Activated T-cell treated with anti-CD3 and anti-CD28 coated beads, Interleukin-2, amount 50 U/mL, for 1 hour (primary cell): ENCODE data around the gene RALGAPB.
"Not testable (repeated sequence)": the region's sequence is repeated elsewhere in the genome, so short reads cannot be mapped to it uniquely, and the experiment has no call there.

ENCODE experiments used
- DNase-seq: peaks from one replicate; pipeline ENCODE4 v3.0.0-alpha.2; 2020

The RALGAPB gene

GRCh38 chr20:38472513-38473366 lies at the start of gene RALGAPB:
RALGAPB (plus strand) TSS chr20:38472843; CDS start chr20:38488433, 15,590 bp downstream.
- DNase-seq: peak; percentile 98

- no peak for DNase-seq
Measured at GRCh38 chr20:38423541-38423940, 49.1 kb upstream of the RALGAPB start.

DNA sequence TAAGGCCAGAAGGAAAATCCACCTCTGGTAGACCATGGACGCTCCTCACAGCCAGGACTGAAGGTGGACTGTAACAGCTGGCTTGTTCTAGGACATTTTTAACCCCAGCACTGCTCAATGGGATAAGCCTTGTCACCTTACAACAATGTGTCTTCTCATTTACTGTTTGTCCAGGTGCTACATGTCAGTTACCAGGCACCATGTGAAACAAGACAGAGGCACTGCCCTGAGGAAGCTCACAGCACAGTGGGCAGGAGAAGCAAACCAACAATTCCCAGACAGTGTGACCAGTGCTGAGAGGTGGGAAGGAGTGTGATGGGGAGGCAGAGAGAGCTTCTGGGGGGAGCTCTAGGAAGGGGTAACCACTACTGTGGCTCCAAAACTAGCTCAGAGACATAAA lies 48.2 kb upstream of the RALGAPB start:
- DNase-seq: no peak

DNA sequence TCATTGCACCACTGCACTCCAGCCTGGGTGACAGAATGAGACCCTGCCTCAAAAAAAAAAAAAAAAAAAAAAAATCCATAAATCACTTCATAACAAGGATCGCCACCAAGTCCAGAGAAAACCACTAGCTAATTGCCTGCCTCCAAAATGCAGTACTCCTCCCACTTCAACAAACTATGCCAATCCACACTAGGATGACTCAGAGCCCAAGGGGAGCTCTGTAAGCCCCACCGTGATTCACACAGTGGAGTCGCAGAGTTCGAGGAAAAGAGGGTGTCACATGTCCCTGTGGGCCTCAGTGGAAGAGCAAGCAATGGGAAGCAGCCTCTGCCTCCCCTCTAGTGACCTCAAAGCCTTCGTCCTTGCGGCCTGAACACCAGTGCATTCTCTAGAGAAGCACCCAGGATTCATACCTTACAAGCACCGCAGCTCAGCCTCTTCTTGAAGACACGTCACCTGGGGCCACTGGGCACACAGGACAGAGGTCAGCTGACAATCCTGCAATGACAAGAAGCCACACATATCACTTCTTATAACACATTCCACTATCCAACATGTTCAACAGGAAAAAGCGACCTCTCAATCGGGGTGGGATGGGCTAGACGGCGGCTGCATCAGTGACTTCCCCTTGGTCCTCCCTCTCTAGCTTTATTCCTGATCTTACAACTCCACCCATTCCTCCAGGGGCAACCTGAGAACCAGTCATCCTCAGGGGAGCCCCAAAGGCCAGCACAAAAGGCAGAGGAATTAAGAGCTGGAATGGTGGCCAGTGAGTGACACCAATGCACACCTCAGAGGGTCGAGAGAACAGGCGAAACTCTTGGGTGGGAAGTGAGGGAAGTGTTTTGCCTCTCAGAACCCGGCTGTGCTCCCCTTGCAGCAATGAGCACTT lies 46.4 kb upstream of the RALGAPB start:
- DNase-seq: no peak

- no peak for DNase-seq
Measured at GRCh38 chr20:38427655-38428023, 45.0 kb upstream of the RALGAPB start.

- DNase-seq: no peak
Measured at GRCh38 chr20:38428800-38429199, 43.8 kb upstream of the RALGAPB start.

DNA sequence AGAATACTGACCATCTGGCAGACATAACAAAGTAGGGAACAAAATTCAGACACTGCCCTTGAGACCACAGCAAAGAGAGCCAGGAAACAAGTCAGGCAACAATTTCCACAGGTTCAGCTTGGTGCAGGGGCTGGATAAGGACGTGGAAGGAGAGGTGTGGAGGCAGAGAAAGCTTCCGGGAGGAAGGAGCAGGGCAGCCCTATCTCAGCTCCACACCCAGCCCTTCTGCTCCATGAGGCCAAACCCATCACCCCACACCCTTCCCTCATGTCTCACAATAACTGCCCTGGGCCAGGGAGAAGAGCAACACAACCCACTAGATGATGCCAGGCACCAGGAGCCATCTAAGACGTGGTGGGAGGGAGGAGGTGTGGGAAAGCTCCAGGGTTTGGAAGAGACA lies 43.3 kb upstream of the RALGAPB start:
- no peak for DNase-seq

- no peak for DNase-seq
Measured at GRCh38 chr20:38430679-38431325, 41.8 kb upstream of the RALGAPB start.

DNA sequence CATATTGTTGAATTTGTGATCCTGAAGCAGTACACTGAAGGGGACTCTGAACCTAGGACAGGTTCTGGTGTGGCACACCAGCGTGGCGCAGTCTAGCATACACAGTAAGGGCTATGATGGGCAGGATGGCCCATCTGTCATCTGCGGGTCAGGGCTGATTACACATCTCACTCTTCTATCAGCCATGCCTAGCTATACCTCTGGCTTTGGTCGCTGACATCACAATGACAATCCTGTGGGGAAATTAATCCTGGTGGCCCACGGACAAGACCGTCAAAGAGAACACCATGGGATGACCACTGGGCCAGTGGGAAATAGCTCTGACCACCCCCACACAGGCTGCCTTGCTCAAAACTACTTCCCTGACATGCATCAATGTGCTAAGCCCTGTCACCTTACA lies 40.4 kb upstream of the RALGAPB start:
- no peak for DNase-seq

GRCh38 chr20:38432870-38433269 lies 39.8 kb upstream of the RALGAPB start:
- not testable (repeated sequence) for DNase-seq

DNA sequence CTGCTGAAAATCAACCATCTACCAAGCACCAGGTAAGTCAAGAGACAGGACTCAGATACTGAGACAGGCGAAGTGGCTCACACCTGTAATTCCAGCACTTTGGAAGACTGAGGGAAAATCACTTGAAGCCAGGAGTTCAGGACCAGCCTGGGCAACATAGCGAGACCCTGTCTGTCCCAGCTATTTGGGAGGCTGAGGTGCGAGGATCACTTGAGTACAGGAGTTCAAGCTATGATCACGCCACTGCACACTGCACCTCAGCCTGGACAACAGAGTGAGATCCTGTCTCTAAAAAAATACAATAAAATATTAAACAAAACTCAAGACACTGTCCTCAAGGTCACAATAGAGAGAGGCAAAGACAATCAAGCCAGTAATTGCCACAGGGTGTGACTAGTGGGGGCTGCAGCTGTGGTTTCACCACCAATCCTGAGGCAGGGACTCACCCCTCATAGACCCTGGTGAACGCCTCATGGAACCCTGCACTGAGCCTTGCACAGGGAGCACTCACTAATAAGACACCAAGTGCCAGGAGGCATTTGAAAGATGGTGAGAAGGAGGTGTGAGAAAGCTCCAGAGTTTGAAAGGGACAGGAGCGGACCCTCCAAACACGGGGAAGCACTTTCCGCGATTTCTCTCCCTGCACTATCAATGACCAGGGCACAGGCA lies 39.2 kb upstream of the RALGAPB start:
- DNase-seq: no peak

DNA sequence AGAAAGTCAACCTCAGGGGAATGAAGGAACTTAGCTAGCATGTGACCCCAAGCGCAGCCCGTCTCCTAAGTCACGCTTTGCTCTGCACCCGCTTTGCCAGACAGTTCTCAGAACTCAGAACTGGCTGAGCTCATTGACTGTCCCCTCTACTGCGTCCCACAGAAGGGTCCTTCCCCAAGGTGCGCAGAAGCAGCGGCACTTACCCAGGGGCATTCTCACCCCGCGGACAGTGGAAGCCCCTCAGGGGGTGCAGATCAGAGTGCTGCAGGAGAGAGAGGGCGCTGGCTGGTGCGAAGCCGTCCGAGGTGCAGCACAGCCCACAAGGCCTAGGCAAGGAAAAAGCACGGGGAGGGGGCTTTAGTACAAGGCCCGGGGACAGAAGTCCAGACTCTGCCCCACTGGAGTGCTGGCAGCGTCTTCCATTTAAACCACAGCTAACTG lies 38.3 kb upstream of the RALGAPB start:
- peak; percentile 56 for DNase-seq

GRCh38 chr20:38434770-38435554 lies 37.7 kb upstream of the RALGAPB start, which contains the start of gene SNHG17:
SNHG17 (minus strand) TSS chr20:38435328.
- DNase-seq: peak; percentile 89

- no peak for DNase-seq
Measured at GRCh38 chr20:38435555-38435939, 37.1 kb upstream of the RALGAPB start.

GRCh38 chr20:38437796-38438195 lies 34.8 kb upstream of the RALGAPB start:
- DNase-seq: no peak

- not testable (repeated sequence) for DNase-seq
Measured at GRCh38 chr20:38441110-38441509, 31.5 kb upstream of the RALGAPB start.

- DNase-seq: no peak
Measured at GRCh38 chr20:38441916-38442315, 30.7 kb upstream of the RALGAPB start.

DNA sequence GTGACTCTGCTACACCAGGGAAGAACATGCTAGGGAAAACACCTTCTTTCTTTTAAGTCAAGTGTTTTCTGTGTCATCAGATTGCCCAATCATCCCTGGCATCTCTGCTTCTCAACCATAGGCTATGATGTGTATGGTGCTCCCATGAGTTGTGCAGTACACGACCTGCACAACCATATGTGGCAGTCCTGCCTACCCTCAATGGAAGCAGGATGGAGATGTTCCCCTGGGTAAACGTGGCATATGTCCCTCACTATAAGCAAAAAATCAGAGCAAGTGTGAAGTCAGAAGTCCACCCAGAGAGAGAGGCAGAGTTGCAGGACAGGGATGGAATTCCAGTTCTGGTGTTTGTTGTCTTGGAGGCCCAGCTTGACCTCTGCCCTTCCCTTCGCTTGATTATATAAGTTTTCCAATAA lies 27.3 kb upstream of the RALGAPB start:
- no peak for DNase-seq

DNA sequence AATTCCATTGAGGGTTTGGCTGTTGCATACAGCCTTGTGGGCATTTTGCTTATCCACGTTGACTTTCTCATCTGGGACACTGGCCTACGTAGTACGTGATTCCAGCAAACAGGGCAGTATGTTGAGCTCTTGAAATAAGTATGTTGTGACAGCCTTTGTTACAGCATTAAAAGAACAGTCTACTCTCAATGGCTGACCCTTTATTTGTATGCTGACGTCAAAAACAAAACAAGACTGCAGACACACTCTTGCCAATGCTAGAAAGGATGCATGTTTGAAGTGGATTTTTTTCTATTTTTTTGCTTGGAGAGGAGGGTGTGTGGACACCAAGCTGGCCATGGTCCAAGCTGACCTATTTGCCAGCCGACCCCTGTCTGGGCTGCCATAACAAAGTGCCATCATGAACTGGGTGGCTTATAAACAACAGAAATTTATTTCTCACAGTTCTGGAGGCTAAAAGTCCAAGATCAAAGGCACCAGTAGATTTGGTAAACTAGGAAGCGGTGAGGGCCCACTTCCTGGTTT lies 26.7 kb upstream of the RALGAPB start:
- DNase-seq: no peak

DNA sequence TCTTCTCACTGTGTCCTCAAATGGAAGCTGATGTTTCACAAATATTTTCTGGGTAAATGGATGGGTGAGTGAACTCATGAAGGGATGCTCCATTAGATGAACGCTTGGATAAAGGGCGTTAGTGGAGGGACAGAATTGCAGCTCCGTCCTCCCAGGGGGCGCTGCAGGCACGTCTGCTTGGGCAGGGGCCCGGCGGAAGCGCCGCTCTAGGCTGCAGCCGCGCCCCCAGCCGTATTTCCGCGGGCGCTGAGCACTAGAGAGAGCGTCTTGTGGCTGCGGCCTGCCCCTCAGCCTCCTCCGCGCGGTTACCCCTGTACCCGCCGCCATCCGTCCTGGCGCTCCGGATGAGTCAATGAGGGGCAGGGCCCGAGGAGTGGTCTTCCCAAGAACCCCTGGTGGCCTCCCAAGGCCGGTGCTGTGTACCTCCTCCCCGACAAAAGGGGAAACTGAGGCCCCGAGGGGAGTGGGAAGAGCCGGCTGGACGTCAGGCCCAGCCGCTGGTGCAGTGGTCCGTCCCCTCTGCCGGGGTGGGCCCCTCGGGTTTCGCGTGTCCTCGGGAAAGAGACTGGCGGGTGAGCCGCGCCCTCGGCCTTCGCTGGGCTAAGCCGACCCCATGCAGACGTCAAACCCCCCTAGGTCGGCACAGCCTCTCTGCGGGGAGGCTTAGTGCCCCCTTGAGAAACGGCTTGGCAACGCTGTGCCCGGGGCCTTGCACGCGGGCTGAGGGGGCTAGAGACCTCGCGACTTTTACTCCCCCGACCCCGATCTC lies 26.0 kb upstream of the RALGAPB start:
- peak; percentile 94 for DNase-seq

DNA sequence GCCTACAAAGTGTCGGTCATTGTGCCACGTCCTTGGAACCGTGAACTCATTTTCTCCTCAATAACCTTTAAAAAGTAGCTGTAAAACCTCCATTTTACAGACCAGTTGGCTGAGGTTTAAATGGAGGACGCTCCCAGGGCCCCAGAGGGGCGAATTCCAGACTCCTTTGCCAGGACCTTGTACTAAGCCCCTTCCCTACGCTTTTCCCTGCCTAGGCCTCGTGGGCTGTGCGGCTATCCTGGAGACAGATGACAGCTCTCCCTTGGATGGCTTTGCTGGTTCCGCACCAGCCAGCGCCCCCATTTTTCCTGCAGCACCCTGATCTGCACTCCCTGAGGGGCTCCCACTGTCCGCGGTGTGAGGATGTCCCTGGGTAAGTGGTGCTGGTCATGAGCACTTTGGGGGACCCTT lies 25.4 kb upstream of the RALGAPB start:
- DNase-seq: no peak
